Measurements from ENCODE around the gene MRPL16. TPM values are rescaled to one million over a fixed set of nuclear protein-coding genes. Genes with fewer than 3 reads are reported as not detected.

MRPL16 gene
- total and polyA plus RNA-seq, 2 experiments from 2014 or later = 43.6 to 67.4 TPM

GRCh38 chr11:59800390-59801025, 10.1 kb downstream of the MRPL16 start:
- Histone ChIP-seq H3K9me2 (ENCODE audit: insufficient read depth) (no peaks in the 10 kb centered on the region), H3K4me3 (no peak overlapping the region), H3K79me2 (ENCODE audit: insufficient read depth) (no peaks in the 10 kb centered on the region), H3F3A (ENCODE audit: insufficient read depth) (peaks cover 13% of the 10 kb centered on the region; the same call in 1 of the 2 replicates), H3K27me3 (replicated peaks; ENCODE audit: insufficient read depth) (no peaks in the 10 kb centered on the region), H3K9ac (no peak overlapping the region), H3K4me1 (ENCODE audit: insufficient read depth) (no peaks in the 10 kb centered on the region), H2AFZ (no peak overlapping the region), H4K20me1 (ENCODE audit: insufficient read depth) (no peaks in the 10 kb centered on the region), H3K27ac (no peak overlapping the region), H3K9me3 (ENCODE audit: low read depth) (no peaks in the 10 kb centered on the region), H3K4me2 (ENCODE audit: unreplicated experiment) (no peak overlapping the region), H3K36me3 (ENCODE audit: low read depth) (no peaks in the 10 kb centered on the region)
- in situ Hi-C loops (cut with MboI) = loop anchor here (10.0 kb wide), 1 partner anchor 46 kb away; the partner anchor contains the start of gene STX3
- WGBS, 2 experiments (ENCODE audit: low coverage in 1 of 2, low lambda C conversion rate in 2 of 2, missing lambda C conversion rate in 2 of 2) = 91 to 92% methylated on average over 7 of the region's 7 CpGs
- no peak for TF ChIP-seq EZH2 (IDR thresholded peaks at IDR 0.05; ENCODE audit: insufficient read depth, poor library complexity, severe bottlenecking)
- no peak for TF ChIP-seq EZH2phosphoT487 (IDR thresholded peaks at IDR 0.05; ENCODE audit: insufficient read depth, low read depth)
- DNase-seq = no peak

GRCh38 chr11:59794417-59794816, 16.2 kb downstream of the MRPL16 start:
- no peak for TF ChIP-seq EZH2 (IDR thresholded peaks at IDR 0.05; ENCODE audit: insufficient read depth, poor library complexity, severe bottlenecking)
- no peaks in the 10 kb centered on the region for H3K9me3 ChIP-seq (ENCODE audit: low read depth)
- H3K9ac ChIP-seq = no peak overlapping the region
- H3K4me2 ChIP-seq (ENCODE audit: unreplicated experiment) = no peak overlapping the region
- no peak overlapping the region for H3K4me3 ChIP-seq
- H3K9me2 ChIP-seq (ENCODE audit: insufficient read depth) = no peaks in the 10 kb centered on the region
- H3K27me3 ChIP-seq (replicated peaks; ENCODE audit: insufficient read depth) = no peaks in the 10 kb centered on the region
- no peak overlapping the region for H3K27ac ChIP-seq
- in situ Hi-C loops (cut with MboI) = loop anchor here (10.0 kb wide), 1 partner anchor 260 kb away; no protein-coding TSS in a partner anchor
- DNase-seq = no peak
- no peaks in the 10 kb centered on the region for H4K20me1 ChIP-seq (ENCODE audit: insufficient read depth)
- no peak overlapping the region for H2AFZ ChIP-seq
- H3K4me1 ChIP-seq (ENCODE audit: insufficient read depth) = no peaks in the 10 kb centered on the region
- 94% methylated on average over 3 of the region's 3 CpGs for WGBS, 2 experiments (ENCODE audit: low coverage in 1 of 2, low lambda C conversion rate in 2 of 2, missing lambda C conversion rate in 2 of 2)
- no peaks in the 10 kb centered on the region for H3F3A ChIP-seq (ENCODE audit: insufficient read depth)
- no peaks in the 10 kb centered on the region for H3K36me3 ChIP-seq (ENCODE audit: low read depth)
- H3K79me2 ChIP-seq (ENCODE audit: insufficient read depth) = no peaks in the 10 kb centered on the region

- Histone ChIP-seq H3K9ac (no peak overlapping the region), H3F3A (ENCODE audit: insufficient read depth) (peaks cover 7% of the 10 kb centered on the region), H3K4me3 (no peak overlapping the region), H3K79me2 (ENCODE audit: insufficient read depth) (no peaks in the 10 kb centered on the region), H3K36me3 (ENCODE audit: low read depth) (0 out of 2 replicates have a peak, but pooled peaks cover 4% of the 10 kb centered on the region), H3K4me2 (ENCODE audit: unreplicated experiment) (no peak overlapping the region), H3K27me3 (replicated peaks; ENCODE audit: insufficient read depth) (no peaks in the 10 kb centered on the region), H3K9me2 (ENCODE audit: insufficient read depth) (no peaks in the 10 kb centered on the region), H4K20me1 (ENCODE audit: insufficient read depth) (no peaks in the 10 kb centered on the region), H2AFZ (no peak overlapping the region), H3K4me1 (ENCODE audit: insufficient read depth) (peaks cover 12% of the 10 kb centered on the region), H3K27ac (no peak overlapping the region), H3K9me3 (ENCODE audit: low read depth) (no peaks in the 10 kb centered on the region)
- TF ChIP-seq EZH2 (IDR thresholded peaks at IDR 0.05; ENCODE audit: insufficient read depth, poor library complexity, severe bottlenecking) = no peak
- no peak for TF ChIP-seq EZH2phosphoT487 (IDR thresholded peaks at IDR 0.05; ENCODE audit: insufficient read depth, low read depth)
- WGBS, 2 experiments (ENCODE audit: low coverage in 1 of 2, low lambda C conversion rate in 2 of 2, missing lambda C conversion rate in 2 of 2) = 95 to 97% methylated on average over 1 of the region's 1 CpG
- no peak for DNase-seq
- in situ Hi-C loops (cut with MboI) = loop anchor here (10.0 kb wide), 1 partner anchor 258 kb away; no protein-coding TSS in a partner anchor
These were observed 18.1 kb downstream of the MRPL16 start for GRCh38 chr11:59792507-59792906.

DNA sequence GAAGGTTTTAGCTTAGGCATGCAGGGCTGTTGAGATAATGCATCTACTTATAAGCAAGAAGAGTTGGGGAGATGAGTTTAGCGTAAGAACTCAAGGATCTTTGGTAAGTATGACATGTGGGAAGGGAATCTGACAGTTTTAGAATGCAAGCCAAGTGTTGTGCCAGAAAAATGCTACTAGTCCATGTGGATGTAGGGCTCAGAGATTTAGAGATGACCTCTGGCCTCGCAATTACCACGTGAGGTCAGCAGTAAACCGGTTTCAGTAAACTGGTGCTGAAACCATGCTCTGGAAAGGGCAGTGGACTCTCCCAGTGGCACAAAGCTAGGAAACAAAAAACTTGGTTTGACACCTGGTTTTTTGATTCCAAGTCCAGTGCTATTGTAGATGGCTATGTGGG, 18.9 kb downstream of the MRPL16 start:
- H4K20me1 ChIP-seq (ENCODE audit: insufficient read depth) = no peaks in the 10 kb centered on the region
- no peaks in the 10 kb centered on the region for H3K9me3 ChIP-seq (ENCODE audit: low read depth)
- DNase-seq = no peak
- no peaks in the 10 kb centered on the region for H3K79me2 ChIP-seq (ENCODE audit: insufficient read depth)
- H3K4me3 ChIP-seq = no peak overlapping the region
- 0 out of 2 replicates have a peak, but pooled peaks cover 4% of the 10 kb centered on the region for H3K36me3 ChIP-seq (ENCODE audit: low read depth)
- H3K27ac ChIP-seq = no peak overlapping the region
- no peaks in the 10 kb centered on the region for H3K9me2 ChIP-seq (ENCODE audit: insufficient read depth)
- WGBS, 2 experiments (ENCODE audit: low coverage in 1 of 2, low lambda C conversion rate in 2 of 2, missing lambda C conversion rate in 2 of 2) = 79 to 81% methylated on average over 4 of the region's 4 CpGs
- no peak overlapping the region for H3K9ac ChIP-seq
- in situ Hi-C loops (cut with MboI) = loop anchor here (10.0 kb wide), 1 partner anchor 257 kb away; no protein-coding TSS in a partner anchor
- no peak overlapping the region for H3K4me2 ChIP-seq (ENCODE audit: unreplicated experiment)
- H3K4me1 ChIP-seq (ENCODE audit: insufficient read depth) = peaks cover 20% of the 10 kb centered on the region
- no peak overlapping the region for H2AFZ ChIP-seq
- peaks cover 14% of the 10 kb centered on the region for H3F3A ChIP-seq (ENCODE audit: insufficient read depth)
- H3K27me3 ChIP-seq (replicated peaks; ENCODE audit: insufficient read depth) = no peaks in the 10 kb centered on the region
- TF ChIP-seq EZH2phosphoT487 (IDR thresholded peaks at IDR 0.05; ENCODE audit: insufficient read depth, low read depth) (no peak), EZH2 (IDR thresholded peaks at IDR 0.05; ENCODE audit: insufficient read depth, poor library complexity, severe bottlenecking) (no peak)
